HepG2 (cell line): ENCODE measurements around the gene TMC4. TPM values are rescaled to one million over a fixed set of nuclear protein-coding genes. Genes with fewer than 3 reads are reported as not detected.

Experiments used
- CTCF ChIP-seq: sonication (generic); formaldehyde crosslinking; IDR thresholded peaks from 2 replicates; pipeline ENCODE4 v1.5.0; 2020; ENCODE audit warnings: mild to moderate bottlenecking, missing genetic modification reagents, moderate library complexity
- FOXO1 ChIP-seq: sonication (generic); formaldehyde crosslinking; IDR thresholded peaks from 2 replicates; pipeline ENCODE4 v1.4.0; 2020; ENCODE audit warnings: missing genetic modification reagents
- HNRNPUL1 ChIP-seq: fragments of 200-400 bp; formaldehyde crosslinking; IDR thresholded peaks from 2 replicates; pipeline ENCODE4 v1.6.1; 2017; ENCODE audit warnings: low read depth, mild to moderate bottlenecking, low read length, moderate library complexity
- MAZ ChIP-seq, 2 experiments: sonication (generic) in 1 of 2; formaldehyde crosslinking in 1 of 2; IDR thresholded peaks; 2 replicates each; pipeline versions ENCODE4 v1.5.0 to v1.6.1; 2012 to 2020; ENCODE audit warnings: low read depth in 2 of 2, mild to moderate bottlenecking in 2 of 2, borderline replicate concordance in 1 of 2, improper control_type of control experiment in 1 of 2, low read length in 1 of 2, missing genetic modification reagents in 1 of 2, moderate library complexity in 1 of 2
- MED8 ChIP-seq: sonication (generic); formaldehyde crosslinking; IDR thresholded peaks from 2 replicates; pipeline ENCODE4 v1.8.1; 2023; ENCODE audit warnings: mild to moderate bottlenecking, missing genetic modification reagents; ENCODE audit not compliant: insufficient replicate concordance
- MEIS2 ChIP-seq: sonication (generic); formaldehyde crosslinking; IDR thresholded peaks from 2 replicates; pipeline ENCODE4 v1.9.0; 2021; ENCODE audit warnings: mild to moderate bottlenecking, missing genetic modification reagents
- MLLT10 ChIP-seq: sonication (generic); formaldehyde crosslinking; IDR thresholded peaks from 2 replicates; pipeline ENCODE4 v1.4.0; 2020; ENCODE audit warnings: missing genetic modification reagents
- PBX3 ChIP-seq: sonication (generic); formaldehyde crosslinking; IDR thresholded peaks from 2 replicates; pipeline ENCODE4 v1.8.1; 2023; ENCODE audit warnings: missing genetic modification reagents, inconsistent platforms, borderline replicate concordance
- REPIN1 ChIP-seq: sonication (generic); formaldehyde crosslinking; IDR thresholded peaks from 2 replicates; pipeline ENCODE4 v1.8.0; 2022; ENCODE audit warnings: missing genetic modification reagents, low read depth, mild to moderate bottlenecking, borderline replicate concordance
- SP5 ChIP-seq: IDR thresholded peaks from 2 replicates; pipeline ENCODE4 v1.6.1; 2016; ENCODE audit warnings: low read depth, borderline replicate concordance
- TFDP1 ChIP-seq: IDR thresholded peaks from 2 replicates; pipeline ENCODE4 v1.6.1; 2016; ENCODE audit warnings: missing compliant biosample characterization, missing genetic modification reagents, borderline replicate concordance
- TOPORS ChIP-seq: sonication (generic); formaldehyde crosslinking; IDR thresholded peaks from 2 replicates; pipeline ENCODE4 v1.8.0; 2023; ENCODE audit warnings: mild to moderate bottlenecking, missing genetic modification reagents
- ZNF256 ChIP-seq: sonication (generic); formaldehyde crosslinking; conservative IDR thresholded peaks from 2 replicates; pipeline ENCODE4 v1.4.0; 2020; ENCODE audit warnings: missing genetic modification reagents
- ZNF350 ChIP-seq: sonication (generic); formaldehyde crosslinking; IDR thresholded peaks from 2 replicates; pipeline ENCODE4 v1.4.0; 2020; ENCODE audit warnings: mild to moderate bottlenecking, low read depth, missing genetic modification reagents, borderline replicate concordance
- ZNF547 ChIP-seq: sonication (generic); formaldehyde crosslinking; IDR thresholded peaks from 2 replicates; pipeline ENCODE4 v1.5.1; 2020; ENCODE audit warnings: mild to moderate bottlenecking, missing genetic modification reagents
- ZNF607 ChIP-seq: sonication (generic); formaldehyde crosslinking; IDR thresholded peaks from 2 replicates; pipeline ENCODE4 v1.5.1; 2020; ENCODE audit warnings: missing genetic modification reagents, mild to moderate bottlenecking, borderline replicate concordance
- ZNF747 ChIP-seq: sonication (generic); formaldehyde crosslinking; IDR thresholded peaks from 2 replicates; pipeline ENCODE4 v1.8.1; 2023; ENCODE audit warnings: missing genetic modification reagents, mild to moderate bottlenecking, borderline replicate concordance
- ZSCAN29 ChIP-seq: sonication (generic); formaldehyde crosslinking; conservative IDR thresholded peaks from 2 replicates; pipeline ENCODE4 v1.4.0; 2020; ENCODE audit warnings: mild to moderate bottlenecking, missing genetic modification reagents
- polyA plus RNA-seq, 8 experiments: library from polyadenylated mRNA; depleted of rRNA in 3 of 8; stranded (reverse) in 7 of 8; unstranded in 1 of 8; fragments of >200 nt; fragmentation: Illumina TruSeq in 4 of 8; extraction: Trizol in 4 of 8; gene quantifications; 2 replicates each; pipeline versions ENCODE4 v1.2.1 to v1.2.3, GENCODE V29; 2011 to 2016; ENCODE audit warnings: low read depth in 4 of 8, missing spikeins in 1 of 8, mixed read lengths in 1 of 8; ENCODE audit not compliant: insufficient read depth in 1 of 8
- total RNA-seq, 5 experiments: library from RNA; depleted of rRNA; stranded (reverse); fragments of >200 nt; fragmentation: Illumina TruSeq; extraction: Trizol; gene quantifications; 2 replicates each; pipeline ENCODE4 v1.2.3, GENCODE V29; 2016; ENCODE audit warnings: low read depth in 1 of 5
- TF ChIP-seq, protein P1 (sequence below): sonication (generic); formaldehyde crosslinking; IDR thresholded peaks from 2 replicates; pipeline ENCODE4 v1.5.0; 2020; ENCODE audit warnings: missing genetic modification reagents
- TF ChIP-seq, protein P2 (sequence below): sonication (generic); formaldehyde crosslinking; IDR thresholded peaks from 2 replicates; pipeline ENCODE4 v1.4.0; 2020; ENCODE audit warnings: mild to moderate bottlenecking, missing genetic modification reagents

TMC4 gene
- total and polyA plus RNA-seq, 2 of the 13 experiments (the other 11 are each of a cell fraction or from before 2014, with no cell fraction given) = 0.13 to 0.24 TPM

DNA sequence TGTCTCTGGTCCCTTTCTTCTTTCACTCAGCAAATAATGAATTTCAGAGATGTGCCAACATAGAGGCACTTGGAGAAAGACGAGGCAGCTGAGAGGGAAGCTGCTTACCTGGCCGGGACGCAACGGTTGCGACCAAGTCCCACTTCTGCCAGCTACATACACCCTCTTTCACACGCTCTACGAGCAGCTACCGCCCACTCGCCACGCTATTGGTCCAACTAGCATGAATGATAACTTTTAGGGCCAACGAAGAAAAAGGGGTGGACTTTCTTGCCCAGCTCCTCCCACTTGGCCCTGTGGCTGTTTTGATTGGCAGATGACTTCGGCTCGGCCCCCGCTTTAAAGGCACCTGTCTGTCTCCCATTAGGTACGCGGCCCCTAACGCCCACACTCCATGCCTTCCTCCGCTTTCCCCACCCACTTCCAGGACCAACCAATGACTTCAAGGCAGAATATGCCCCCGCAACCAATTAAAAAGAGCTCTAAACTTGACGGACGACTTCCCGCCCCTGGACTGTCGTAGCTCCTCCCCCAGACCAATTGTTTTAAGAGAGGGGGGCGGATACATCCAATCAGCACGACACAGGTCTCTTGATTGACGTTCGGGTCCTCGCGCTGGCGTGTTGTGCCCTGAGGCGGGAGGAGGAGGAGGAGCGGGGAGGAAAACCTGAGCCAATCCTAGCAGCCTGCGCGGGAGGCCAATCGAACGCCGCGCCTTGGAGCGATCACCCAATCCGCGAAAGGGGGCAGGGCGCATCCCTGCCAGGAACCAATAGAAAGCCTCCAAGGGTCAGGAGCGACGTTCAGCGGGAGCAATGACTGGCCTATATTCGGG, 35.9 kb downstream of the TMC4 start (continued):
- TF ChIP-seq MEIS2 (CRISPR knock-in tag) (peak; percentile 34; the same call in 1 of the 2 replicates), ZNF547 (CRISPR knock-in tag) (peak; percentile 5; the same call in 1 of the 2 replicates), MED8 (CRISPR knock-in tag) (no peak), REPIN1 (peak; percentile 69; the same call in 1 of the 2 replicates), ZNF350 (no peak; the same call in 1 of the 2 replicates), CTCF (CRISPR knock-in tag) (0 out of 2 replicates have a peak, but pooled peaks have one; percentile 8), ZNF607 (peak; percentile 9; the same call in 1 of the 2 replicates), TOPORS (CRISPR knock-in tag) (no peak), MLLT10 (CRISPR knock-in tag) (no peak), MAZ (IDR thresholded peaks at IDR 0.05; ENCODE audit: borderline replicate concordance, low read depth, low read length) (peak; percentile 62; the same call in 1 of the 2 replicates), MAZ (CRISPR knock-in tag; IDR thresholded peaks at IDR 0.05; ENCODE audit: low read depth) (no peak; the same call in 1 of the 2 replicates), SP5 (CRISPR knock-in tag) (peak; percentile 58; the same call in 1 of the 2 replicates), ZNF747 (CRISPR knock-in tag) (no peak), ZNF256 (CRISPR knock-in tag) (no peak; the same call in 1 of the 2 replicates), HNRNPUL1 (no peak), TFDP1 (peak; percentile 41; the same call in 1 of the 2 replicates), PBX3 (CRISPR knock-in tag) (peak; percentile 82; the same call in 1 of the 2 replicates), ZSCAN29 (CRISPR knock-in tag) (no peak), FOXO1 (CRISPR knock-in tag) (no peak)
- TF ChIP-seq, protein P1, sequence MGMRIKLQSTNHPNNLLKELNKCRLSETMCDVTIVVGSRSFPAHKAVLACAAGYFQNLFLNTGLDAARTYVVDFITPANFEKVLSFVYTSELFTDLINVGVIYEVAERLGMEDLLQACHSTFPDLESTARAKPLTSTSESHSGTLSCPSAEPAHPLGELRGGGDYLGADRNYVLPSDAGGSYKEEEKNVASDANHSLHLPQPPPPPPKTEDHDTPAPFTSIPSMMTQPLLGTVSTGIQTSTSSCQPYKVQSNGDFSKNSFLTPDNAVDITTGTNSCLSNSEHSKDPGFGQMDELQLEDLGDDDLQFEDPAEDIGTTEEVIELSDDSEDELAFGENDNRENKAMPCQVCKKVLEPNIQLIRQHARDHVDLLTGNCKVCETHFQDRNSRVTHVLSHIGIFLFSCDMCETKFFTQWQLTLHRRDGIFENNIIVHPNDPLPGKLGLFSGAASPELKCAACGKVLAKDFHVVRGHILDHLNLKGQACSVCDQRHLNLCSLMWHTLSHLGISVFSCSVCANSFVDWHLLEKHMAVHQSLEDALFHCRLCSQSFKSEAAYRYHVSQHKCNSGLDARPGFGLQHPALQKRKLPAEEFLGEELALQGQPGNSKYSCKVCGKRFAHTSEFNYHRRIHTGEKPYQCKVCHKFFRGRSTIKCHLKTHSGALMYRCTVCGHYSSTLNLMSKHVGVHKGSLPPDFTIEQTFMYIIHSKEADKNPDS (CRISPR knock-in tag) = no peak
- TF ChIP-seq, protein P2, sequence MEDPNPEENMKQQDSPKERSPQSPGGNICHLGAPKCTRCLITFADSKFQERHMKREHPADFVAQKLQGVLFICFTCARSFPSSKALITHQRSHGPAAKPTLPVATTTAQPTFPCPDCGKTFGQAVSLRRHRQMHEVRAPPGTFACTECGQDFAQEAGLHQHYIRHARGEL (CRISPR knock-in tag) = no peak
